ENCODE data around the gene STXBP3.

The STXBP3 gene

DNA sequence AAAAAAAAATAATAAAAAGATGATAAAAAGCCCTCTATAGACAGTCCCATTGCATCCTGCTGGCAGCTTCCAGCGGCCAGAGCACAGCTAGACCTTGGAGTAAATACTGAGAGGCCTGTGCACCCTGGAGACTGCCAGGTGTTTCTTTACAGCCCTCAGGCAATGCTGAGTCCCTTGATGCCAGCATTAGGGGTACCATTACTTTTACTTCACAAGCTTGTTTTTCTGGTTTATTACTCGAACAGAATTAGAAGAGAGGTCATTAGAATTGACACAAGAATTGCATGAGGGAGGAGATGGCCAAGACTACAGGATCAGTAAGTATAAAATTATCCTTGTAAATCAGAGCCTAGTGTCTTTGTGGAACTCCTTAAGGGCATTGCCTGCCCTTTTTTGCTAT is 66.9 kb downstream of the STXBP3 start:
- Histone ChIP-seq H3K4me3 (ENCODE audit: low read depth in 1 of 2, low read length in 2 of 2) (no peak overlapping the region), H3K9me3 (ENCODE audit: insufficient read depth, low read length, severe bottlenecking) (no peaks in the 10 kb centered on the region), H3K9ac (ENCODE audit: low read depth, low read length) (no peak overlapping the region), H3K79me2 (ENCODE audit: insufficient read depth, low read length) (no peaks in the 10 kb centered on the region), H3K27ac (ENCODE audit: low read length) (no peak overlapping the region), H2AFZ (ENCODE audit: low read depth, low read length) (no peak overlapping the region), H3K4me2 (ENCODE audit: insufficient read depth, low read length) (no peak overlapping the region), H3K27me3 (ENCODE audit: insufficient read depth, low read length, poor library complexity) (no peaks in the 10 kb centered on the region), H3K4me1 (ENCODE audit: insufficient read depth, low read length) (no peaks in the 10 kb centered on the region), H4K20me1 (ENCODE audit: insufficient read depth, low read length) (no peaks in the 10 kb centered on the region), H3K36me3 (ENCODE audit: insufficient read depth, low read length) (peaks cover 19% of the 10 kb centered on the region)
- no peak for ATAC-seq (ENCODE audit: insufficient read depth, low read depth)
- TF ChIP-seq EZH2 (IDR thresholded peaks at IDR 0.05; ENCODE audit: borderline replicate concordance, low read depth, low read length, severe bottlenecking) = no peak
- TF ChIP-seq, protein P1, sequence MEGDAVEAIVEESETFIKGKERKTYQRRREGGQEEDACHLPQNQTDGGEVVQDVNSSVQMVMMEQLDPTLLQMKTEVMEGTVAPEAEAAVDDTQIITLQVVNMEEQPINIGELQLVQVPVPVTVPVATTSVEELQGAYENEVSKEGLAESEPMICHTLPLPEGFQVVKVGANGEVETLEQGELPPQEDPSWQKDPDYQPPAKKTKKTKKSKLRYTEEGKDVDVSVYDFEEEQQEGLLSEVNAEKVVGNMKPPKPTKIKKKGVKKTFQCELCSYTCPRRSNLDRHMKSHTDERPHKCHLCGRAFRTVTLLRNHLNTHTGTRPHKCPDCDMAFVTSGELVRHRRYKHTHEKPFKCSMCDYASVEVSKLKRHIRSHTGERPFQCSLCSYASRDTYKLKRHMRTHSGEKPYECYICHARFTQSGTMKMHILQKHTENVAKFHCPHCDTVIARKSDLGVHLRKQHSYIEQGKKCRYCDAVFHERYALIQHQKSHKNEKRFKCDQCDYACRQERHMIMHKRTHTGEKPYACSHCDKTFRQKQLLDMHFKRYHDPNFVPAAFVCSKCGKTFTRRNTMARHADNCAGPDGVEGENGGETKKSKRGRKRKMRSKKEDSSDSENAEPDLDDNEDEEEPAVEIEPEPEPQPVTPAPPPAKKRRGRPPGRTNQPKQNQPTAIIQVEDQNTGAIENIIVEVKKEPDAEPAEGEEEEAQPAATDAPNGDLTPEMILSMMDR (IDR thresholded peaks at IDR 0.05; ENCODE audit: borderline replicate concordance, extremely low read depth, low read length, poor library complexity, severe bottlenecking) = no peak
- DNase-seq = no peak

- TF ChIP-seq EZH2 (IDR thresholded peaks at IDR 0.05; ENCODE audit: borderline replicate concordance, low read depth, low read length, severe bottlenecking) = no peak
- H3K9ac ChIP-seq (ENCODE audit: low read depth, low read length) = no peak overlapping the region
- no peaks in the 10 kb centered on the region for H3K9me3 ChIP-seq (ENCODE audit: insufficient read depth, low read length, severe bottlenecking)
- H3K4me3 ChIP-seq (ENCODE audit: low read depth in 1 of 2, low read length in 2 of 2) = no peak overlapping the region
- no peaks in the 10 kb centered on the region for H3K79me2 ChIP-seq (ENCODE audit: insufficient read depth, low read length)
- H3K4me1 ChIP-seq (ENCODE audit: insufficient read depth, low read length) = no peaks in the 10 kb centered on the region
- H3K27ac ChIP-seq (ENCODE audit: low read length) = no peak overlapping the region
- H2AFZ ChIP-seq (ENCODE audit: low read depth, low read length) = no peak overlapping the region
- no peak overlapping the region for H3K4me2 ChIP-seq (ENCODE audit: insufficient read depth, low read length)
- no peak for DNase-seq
- no peak for ATAC-seq (ENCODE audit: insufficient read depth, low read depth)
- no peaks in the 10 kb centered on the region for H4K20me1 ChIP-seq (ENCODE audit: insufficient read depth, low read length)
- H3K36me3 ChIP-seq (ENCODE audit: insufficient read depth, low read length) = peaks cover 13% of the 10 kb centered on the region
- H3K27me3 ChIP-seq (ENCODE audit: insufficient read depth, low read length, poor library complexity) = no peaks in the 10 kb centered on the region
Observed at GRCh38 chr1:108814343-108815125, 68.1 kb downstream of the STXBP3 start.

DNA sequence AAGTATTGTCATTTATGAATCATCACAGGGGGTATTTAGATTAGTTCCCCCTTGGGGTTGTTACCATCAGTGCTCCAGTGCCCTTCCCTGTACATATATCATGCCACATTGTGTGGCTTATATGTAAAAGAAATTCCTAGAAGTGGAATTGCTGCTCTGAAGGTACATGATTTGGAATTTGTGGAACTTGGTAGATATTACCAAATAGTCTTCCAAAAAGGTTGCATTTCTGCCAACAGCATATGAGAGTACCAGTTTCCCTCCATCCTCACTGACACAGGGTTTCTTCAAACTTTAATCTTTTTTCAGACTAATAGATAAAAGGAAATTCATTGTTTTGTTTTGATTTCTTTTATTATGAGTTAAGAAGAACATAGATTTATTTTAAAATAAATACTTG is 69.1 kb downstream of the STXBP3 start:
- H3K4me2 ChIP-seq (ENCODE audit: insufficient read depth, low read length) = no peak overlapping the region

More for the DNA sequence above, 69.1 kb downstream of the STXBP3 start:
- Histone ChIP-seq H3K79me2 (ENCODE audit: insufficient read depth, low read length) (no peaks in the 10 kb centered on the region), H3K4me3 (ENCODE audit: low read depth in 1 of 2, low read length in 2 of 2) (no peak overlapping the region), H2AFZ (ENCODE audit: low read depth, low read length) (no peak overlapping the region), H3K9me3 (ENCODE audit: insufficient read depth, low read length, severe bottlenecking) (no peaks in the 10 kb centered on the region), H3K27me3 (ENCODE audit: insufficient read depth, low read length, poor library complexity) (no peaks in the 10 kb centered on the region), H3K27ac (ENCODE audit: low read length) (no peak overlapping the region), H3K9ac (ENCODE audit: low read depth, low read length) (no peak overlapping the region), H3K4me1 (ENCODE audit: insufficient read depth, low read length) (no peaks in the 10 kb centered on the region), H3K36me3 (ENCODE audit: insufficient read depth, low read length) (peaks cover 5% of the 10 kb centered on the region), H4K20me1 (ENCODE audit: insufficient read depth, low read length) (no peaks in the 10 kb centered on the region)
- no peak for TF ChIP-seq EZH2 (IDR thresholded peaks at IDR 0.05; ENCODE audit: borderline replicate concordance, low read depth, low read length, severe bottlenecking)
- TF ChIP-seq, protein P1 (IDR thresholded peaks at IDR 0.05; ENCODE audit: borderline replicate concordance, extremely low read depth, low read length, poor library complexity, severe bottlenecking) = no peak
- ATAC-seq (ENCODE audit: insufficient read depth, low read depth) = no peak
- no peak for DNase-seq
